NT2/D1 (cell line): ENCODE results near the gene NPC1.

Source experiments
- SUZ12 ChIP-seq: IDR thresholded peaks from 2 replicates; pipeline ENCODE4 v1.6.1; 2011; ENCODE audit not compliant: insufficient read length, insufficient read depth; ENCODE audit errors: extremely low read depth
- YY1 ChIP-seq: IDR thresholded peaks from 2 replicates; pipeline ENCODE4 v1.6.1; 2011; ENCODE audit not compliant: insufficient read length, insufficient read depth

DNA sequence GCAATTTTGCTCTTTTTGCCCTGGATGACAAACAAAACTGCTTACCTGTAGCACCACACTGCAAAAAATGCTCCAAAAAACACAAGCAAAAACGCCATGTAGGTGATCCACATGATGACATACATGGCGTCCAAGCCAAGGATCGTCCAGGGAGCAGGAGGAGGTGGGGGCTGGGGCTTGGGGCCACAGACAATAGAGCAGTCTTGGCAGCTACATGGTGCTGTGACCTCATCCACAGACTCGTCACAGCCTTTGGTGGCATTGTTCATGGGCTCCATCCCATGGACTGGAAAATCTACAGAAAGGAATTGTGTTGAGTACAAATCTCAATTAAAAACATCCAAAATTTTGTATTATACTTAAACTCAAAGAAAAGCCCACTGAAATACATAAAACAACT is 26.1 kb downstream of the NPC1 start:
- no peak for TF ChIP-seq SUZ12
- no peak for TF ChIP-seq YY1
